NCI-H146 treated with DMSO at 0.1 percent for 48 hours (cell line): ENCODE results near the gene YY2.
"Not testable (repeated sequence)": the region's sequence is repeated elsewhere in the genome, so short reads cannot be mapped to it uniquely, and the experiment has no call there.

Experiments used
- DNase-seq: peaks from one replicate; lab custom pipeline; 2025; ENCODE audit not compliant: unreplicated experiment; lab: John Stamatoyannopoulos, UW

Gene YY2

GRCh38 chrX:21855937-21856415 lies at the start of gene YY2:
YY2 (plus strand) TSS chrX:21855987; CDS start chrX:21856485, 498 bp downstream.
- no peak for DNase-seq

- DNase-seq, result no peak
These were observed 49.1 kb upstream of the YY2 start for GRCh38 chrX:21806691-21807090.

GRCh38 chrX:21811832-21812231 lies 44.0 kb upstream of the YY2 start:
- no peak for DNase-seq

GRCh38 chrX:21812628-21813027 lies 43.2 kb upstream of the YY2 start:
- no peak for DNase-seq

GRCh38 chrX:21813612-21814368 lies 42.0 kb upstream of the YY2 start:
- peak; percentile 9 for DNase-seq

GRCh38 chrX:21816136-21816535 lies 39.7 kb upstream of the YY2 start:
- no peak for DNase-seq

- DNase-seq, result not testable (repeated sequence)
These were observed 35.6 kb upstream of the YY2 start for GRCh38 chrX:21820170-21820569.

- no peak for DNase-seq
These were observed 33.9 kb upstream of the YY2 start for GRCh38 chrX:21821875-21822274.

- DNase-seq, result no peak
These were observed 24.3 kb upstream of the YY2 start for GRCh38 chrX:21831496-21831895.

GRCh38 chrX:21837056-21837455 lies 18.7 kb upstream of the YY2 start:
- no peak for DNase-seq

GRCh38 chrX:21838937-21839333 lies 16.9 kb upstream of the YY2 start:
- peak; percentile 30 for DNase-seq

GRCh38 chrX:21839334-21840192 lies 16.2 kb upstream of the YY2 start, which contains the start of gene MBTPS2:
MBTPS2 (plus strand) TSS chrX:21839617; CDS start chrX:21839735, 118 bp downstream.
- DNase-seq, result peak; percentile 76

- DNase-seq, result no peak
These were observed 15.6 kb upstream of the YY2 start for GRCh38 chrX:21840193-21840545.

GRCh38 chrX:21843179-21843578 lies 12.6 kb upstream of the YY2 start:
- DNase-seq, result no peak

GRCh38 chrX:21845096-21845495 lies 10.7 kb upstream of the YY2 start:
- DNase-seq, result no peak

- no peak for DNase-seq
These were observed 8.4 kb upstream of the YY2 start for GRCh38 chrX:21847342-21847741.

- DNase-seq, result no peak
These were observed 2.2 kb upstream of the YY2 start for GRCh38 chrX:21853578-21853977.

- DNase-seq, result no peak
These were observed 717 bp downstream of the YY2 start for GRCh38 chrX:21856504-21856903.

GRCh38 chrX:21863241-21863640 lies 7.5 kb downstream of the YY2 start:
- no peak for DNase-seq

GRCh38 chrX:21865436-21865835 lies 9.6 kb downstream of the YY2 start:
- DNase-seq, result no peak

GRCh38 chrX:21870494-21870893 lies 14.7 kb downstream of the YY2 start:
- DNase-seq, result no peak
